Hematopoietic multipotent progenitor cell treated with erythropoietin and hydrocortisone succinate and interleukin-3 and kit ligand, for 6 days (in vitro differentiated cells): ENCODE measurements around the gene PLPPR1.

Source experiments
- DNase-seq: peaks from one replicate; pipeline ENCODE4 v3.0.0-alpha.2; 2015

PLPPR1 gene

GRCh38 chr9:101354765-101355708, 326.5 kb downstream of the PLPPR1 start:
- no peak for DNase-seq

- no peak for DNase-seq
Measured at GRCh38 chr9:101356619-101357018, 328.1 kb downstream of the PLPPR1 start.

GRCh38 chr9:101359679-101360078, 331.2 kb downstream of the PLPPR1 start:
- no peak for DNase-seq

- no peak for DNase-seq
Measured at GRCh38 chr9:101360647-101361046, 332.1 kb downstream of the PLPPR1 start.

- no peak for DNase-seq
Measured at GRCh38 chr9:101362450-101362849, 333.9 kb downstream of the PLPPR1 start.

GRCh38 chr9:101365181-101365580, 336.7 kb downstream of the PLPPR1 start:
- DNase-seq, result no peak

- DNase-seq, result peak; percentile 29
Measured at GRCh38 chr9:101366038-101366756, 337.7 kb downstream of the PLPPR1 start.

- no peak for DNase-seq
Measured at GRCh38 chr9:101367323-101367722, 338.8 kb downstream of the PLPPR1 start.

GRCh38 chr9:101369286-101369685, 340.8 kb downstream of the PLPPR1 start:
- no peak for DNase-seq

GRCh38 chr9:101369884-101370531, 341.5 kb downstream of the PLPPR1 start:
- no peak for DNase-seq

- no peak for DNase-seq
Measured at GRCh38 chr9:101371813-101372212, 343.3 kb downstream of the PLPPR1 start.

GRCh38 chr9:101372327-101373118, 344.0 kb downstream of the PLPPR1 start:
- peak; percentile 18 for DNase-seq
